ENCODE data around the gene PSTPIP1. TPM values are rescaled to one million over a fixed set of nuclear protein-coding genes. Genes with fewer than 3 reads are reported as not detected.

The PSTPIP1 gene
- total RNA-seq, 4 donors from 2014 or later, result 2.9 to 8.9 (median 4.0) TPM

- no peak overlapping the region for H3K4me3 ChIP-seq (ENCODE audit: low read depth, poor library complexity, severe bottlenecking)
- intact Hi-C loops (cut with DNase I; ENCODE audit: low total_unique reads), result no loop called here
- WGBS, 2 donors, result 65 to 80% methylated on average over 4 of the region's 4 CpGs
- DNase-seq (ENCODE audit: low spot score in 2 of 2), result no peak
- TF ChIP-seq CTCF (IDR thresholded peaks at IDR 0.05) (no peak), POLR2A (IDR thresholded peaks at IDR 0.05) (no peak)
Measured at GRCh38 chr15:76974456-76975036, 20.4 kb upstream of the PSTPIP1 start.

- WGBS, 2 donors, result 91 to 95% methylated on average over 1 of the region's 1 CpG
- TF ChIP-seq POLR2A (IDR thresholded peaks at IDR 0.05) (no peak), CTCF (IDR thresholded peaks at IDR 0.05) (no peak)
Measured at GRCh38 chr15:76976141-76976540, 18.8 kb upstream of the PSTPIP1 start.

GRCh38 chr15:76976572-76977270 lies 18.2 kb upstream of the PSTPIP1 start:
- intact Hi-C loops (cut with DNase I; ENCODE audit: low total_unique reads), result no loop called here
- TF ChIP-seq POLR2A (IDR thresholded peaks at IDR 0.05) (no peak), CTCF (IDR thresholded peaks at IDR 0.05) (no peak)
- H3K4me3 ChIP-seq (ENCODE audit: low read depth, poor library complexity, severe bottlenecking), result no peak overlapping the region
- DNase-seq (ENCODE audit: low spot score in 2 of 2), result no peak
- WGBS, 2 donors, result 85 to 87% methylated on average over 5 of the region's 5 CpGs

More at GRCh38 chr15:76976141-76976540, 18.8 kb upstream of the PSTPIP1 start:
- no peak overlapping the region for H3K4me3 ChIP-seq (ENCODE audit: low read depth, poor library complexity, severe bottlenecking)
- no peak for DNase-seq (ENCODE audit: low spot score in 2 of 2)
- intact Hi-C loops (cut with DNase I; ENCODE audit: low total_unique reads), result no loop called here

GRCh38 chr15:76978522-76979330 lies 16.2 kb upstream of the PSTPIP1 start:
- no peak for TF ChIP-seq POLR2A (IDR thresholded peaks at IDR 0.05)
- TF ChIP-seq CTCF (IDR thresholded peaks at IDR 0.05), result no peak
- intact Hi-C loops (cut with DNase I; ENCODE audit: low total_unique reads), result no loop called here
- no peak overlapping the region for H3K4me3 ChIP-seq (ENCODE audit: low read depth, poor library complexity, severe bottlenecking)
- 95 to 97% methylated on average over 18 of the region's 18 CpGs for WGBS, 2 donors
- no peak for DNase-seq (ENCODE audit: low spot score in 2 of 2)

GRCh38 chr15:76979331-76979925 lies 15.5 kb upstream of the PSTPIP1 start:
- intact Hi-C loops (cut with DNase I; ENCODE audit: low total_unique reads), result no loop called here
- TF ChIP-seq POLR2A (IDR thresholded peaks at IDR 0.05) (no peak), CTCF (IDR thresholded peaks at IDR 0.05) (no peak)
- no peak overlapping the region for H3K4me3 ChIP-seq (ENCODE audit: low read depth, poor library complexity, severe bottlenecking)
- WGBS, 2 donors, result 95 to 96% methylated on average over 22 to 23 of the region's 23 CpGs
- DNase-seq (ENCODE audit: low spot score in 2 of 2), result peak in 1 of 2 donors; percentile 68

All from lower leg skin (tissue), 4 donors.